Choroid plexus epithelial cell (primary cell): ENCODE data around the gene HNF1A.

ENCODE experiments used
- DNase-seq: peaks from one replicate; pipeline ENCODE4 v3.0.0-alpha.2; 2010; ENCODE audit warnings: low read depth
- H3K4me3 ChIP-seq: 2 replicates; pipeline ENCODE4 v1.5.1; 2011; ENCODE audit warnings: low read depth, mild to moderate bottlenecking, control low read depth, low read length, moderate library complexity
- CTCF ChIP-seq: conservative IDR thresholded peaks from 2 replicates; pipeline ENCODE4 v1.5.1; 2011; ENCODE audit warnings: low read depth, mild to moderate bottlenecking, control low read depth, inconsistent platforms, low read length, moderate library complexity

Gene HNF1A

GRCh38 chr12:120989687-120990086 is 11.3 kb downstream of the HNF1A start:
- H3K4me3 ChIP-seq = no peak overlapping the region
- DNase-seq = no peak
- no peak for TF ChIP-seq CTCF

- no peak for TF ChIP-seq CTCF
- DNase-seq = no peak
- no peak overlapping the region for H3K4me3 ChIP-seq
These were observed 12.2 kb downstream of the HNF1A start for GRCh38 chr12:120990487-120991055.

DNA sequence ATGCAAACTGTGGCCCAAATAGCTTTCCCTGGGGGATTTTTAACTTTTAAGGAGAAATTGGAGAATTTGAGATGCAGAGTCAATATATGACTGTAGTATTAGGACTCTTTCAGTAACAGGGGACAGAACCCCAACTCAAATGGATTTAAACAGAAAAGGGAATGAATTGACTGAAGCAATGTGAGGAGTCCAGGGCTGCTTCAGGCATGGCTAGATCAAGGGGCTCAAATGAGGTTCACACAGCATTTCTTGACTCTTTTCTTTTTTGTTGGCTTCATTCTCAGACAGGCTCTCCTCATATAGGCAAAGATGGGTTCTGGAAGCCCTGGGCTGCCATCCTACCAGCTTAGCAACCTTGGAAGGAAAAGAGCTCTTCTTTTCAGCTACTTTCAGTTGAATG is 13.6 kb downstream of the HNF1A start:
- no peak for TF ChIP-seq CTCF
- DNase-seq = no peak
- H3K4me3 ChIP-seq = no peak overlapping the region

DNA sequence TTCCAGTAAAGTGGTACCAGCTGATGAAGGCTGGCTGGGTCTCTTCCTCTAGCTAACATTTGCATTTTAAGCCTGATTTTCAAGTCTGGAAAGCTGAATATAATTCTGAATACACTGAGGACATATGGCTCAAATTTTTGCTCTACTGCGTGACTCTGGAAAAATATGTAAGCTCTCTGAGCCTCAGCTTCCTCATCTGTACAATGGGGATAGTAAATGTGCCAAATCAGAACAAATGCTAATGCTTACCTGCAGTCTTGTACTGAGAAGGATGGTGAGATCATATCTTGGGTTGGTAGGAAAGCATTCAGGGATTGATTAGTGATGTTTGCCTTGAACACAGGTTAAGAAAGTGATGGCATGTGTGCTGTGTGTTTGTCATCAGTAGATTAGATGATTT is 14.6 kb downstream of the HNF1A start:
- TF ChIP-seq CTCF = no peak
- no peak for DNase-seq
- no peak overlapping the region for H3K4me3 ChIP-seq

GRCh38 chr12:120993496-120993895 is 15.2 kb downstream of the HNF1A start:
- no peak for TF ChIP-seq CTCF
- no peak overlapping the region for H3K4me3 ChIP-seq
- DNase-seq = no peak

GRCh38 chr12:120994059-120994458 is 15.7 kb downstream of the HNF1A start:
- H3K4me3 ChIP-seq = no peak overlapping the region
- TF ChIP-seq CTCF = no peak
- DNase-seq = no peak

- H3K4me3 ChIP-seq = no peak overlapping the region
- no peak for DNase-seq
- TF ChIP-seq CTCF = no peak
These were observed 16.4 kb downstream of the HNF1A start for GRCh38 chr12:120994589-120995337.
